ENCODE data around the gene GLB1L3. TPM values are rescaled to one million over a fixed set of nuclear protein-coding genes. Genes with fewer than 3 reads are reported as not detected.

GLB1L3 gene
- total RNA-seq, 1 experiment from 2014 or later: 0.17 TPM

DNA sequence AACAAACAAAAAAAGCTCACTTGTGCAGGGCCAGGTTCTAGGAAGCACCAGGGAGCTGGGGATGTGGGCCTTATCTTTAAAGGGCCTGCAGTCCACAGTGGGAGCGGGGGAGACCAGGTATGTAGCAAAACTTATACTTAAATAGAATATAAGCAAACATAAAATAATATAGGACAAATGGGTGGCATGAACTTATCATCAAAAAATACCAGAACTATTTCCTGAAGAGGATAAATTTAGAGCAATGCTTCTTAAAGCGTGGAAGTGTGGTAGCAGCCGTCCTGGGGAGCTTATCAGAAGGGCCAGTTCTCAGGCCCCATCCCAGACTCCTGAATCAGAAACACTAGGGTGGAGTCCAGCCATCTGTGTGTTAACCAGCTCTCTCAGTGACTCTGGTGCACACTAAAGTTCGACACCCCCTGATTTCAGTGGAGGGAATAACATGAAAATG, 42.4 kb upstream of the GLB1L3 start:
- ChIA-PET POLR2A (ENCODE audit: low non-redundant PET) (no interaction called here), CTCF (no interaction called here)
- intact Hi-C loops (cut with micrococcal nuclease; ENCODE audit: unreplicated experiment): no loop called here
- no peak for DNase-seq (ENCODE audit: low spot score)
- H3K36me3 ChIP-seq (ENCODE audit: insufficient read depth, low read length, poor library complexity, severe bottlenecking): no peaks in the 10 kb centered on the region
- no peaks in the 10 kb centered on the region for H3K4me1 ChIP-seq (ENCODE audit: insufficient read depth, low read length, poor library complexity, severe bottlenecking)
- no peaks in the 10 kb centered on the region for H3K9me3 ChIP-seq (ENCODE audit: low read depth, low read length, poor library complexity, severe bottlenecking)
- no peaks in the 10 kb centered on the region for H3K27me3 ChIP-seq (replicated peaks; ENCODE audit: insufficient read depth, low read depth, low read length, poor library complexity)
- TF ChIP-seq, protein P1, sequence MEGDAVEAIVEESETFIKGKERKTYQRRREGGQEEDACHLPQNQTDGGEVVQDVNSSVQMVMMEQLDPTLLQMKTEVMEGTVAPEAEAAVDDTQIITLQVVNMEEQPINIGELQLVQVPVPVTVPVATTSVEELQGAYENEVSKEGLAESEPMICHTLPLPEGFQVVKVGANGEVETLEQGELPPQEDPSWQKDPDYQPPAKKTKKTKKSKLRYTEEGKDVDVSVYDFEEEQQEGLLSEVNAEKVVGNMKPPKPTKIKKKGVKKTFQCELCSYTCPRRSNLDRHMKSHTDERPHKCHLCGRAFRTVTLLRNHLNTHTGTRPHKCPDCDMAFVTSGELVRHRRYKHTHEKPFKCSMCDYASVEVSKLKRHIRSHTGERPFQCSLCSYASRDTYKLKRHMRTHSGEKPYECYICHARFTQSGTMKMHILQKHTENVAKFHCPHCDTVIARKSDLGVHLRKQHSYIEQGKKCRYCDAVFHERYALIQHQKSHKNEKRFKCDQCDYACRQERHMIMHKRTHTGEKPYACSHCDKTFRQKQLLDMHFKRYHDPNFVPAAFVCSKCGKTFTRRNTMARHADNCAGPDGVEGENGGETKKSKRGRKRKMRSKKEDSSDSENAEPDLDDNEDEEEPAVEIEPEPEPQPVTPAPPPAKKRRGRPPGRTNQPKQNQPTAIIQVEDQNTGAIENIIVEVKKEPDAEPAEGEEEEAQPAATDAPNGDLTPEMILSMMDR (conservative IDR thresholded peaks at IDR 0.05; ENCODE audit: low read depth, low read length): no peak
- no peak for TF ChIP-seq EZH2 (IDR thresholded peaks at IDR 0.05; ENCODE audit: borderline replicate concordance, low read depth, low read length, poor library complexity, severe bottlenecking)
- BruUV-seq (replicated peaks): no TSS peak
- no peak overlapping the region for H3K27ac ChIP-seq (ENCODE audit: low read depth, low read length, poor library complexity, severe bottlenecking)
- no peak overlapping the region for H3K4me3 ChIP-seq (ENCODE audit: low read depth, low read length, poor library complexity, severe bottlenecking)

DNA sequence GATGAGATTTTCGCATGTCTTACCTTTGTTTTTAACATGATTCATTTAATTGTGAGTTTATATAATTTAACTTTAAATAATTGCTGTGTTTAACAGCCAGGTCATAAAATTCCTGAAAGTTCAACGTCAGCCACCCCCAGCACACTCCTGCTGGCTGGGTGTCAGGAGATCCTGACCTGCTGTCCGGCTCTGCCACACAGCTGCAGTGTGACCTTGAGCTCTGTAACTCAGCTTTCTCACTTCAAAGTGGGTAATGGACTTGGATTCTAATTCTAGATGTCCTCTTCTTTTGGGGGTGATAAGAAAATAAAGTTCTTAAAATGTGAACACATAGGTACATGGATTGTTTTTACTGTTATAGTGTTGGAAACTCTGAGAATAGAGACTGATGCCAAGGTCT, 40.8 kb upstream of the GLB1L3 start:
- ChIA-PET POLR2A (ENCODE audit: low non-redundant PET) (no interaction called here), CTCF (no interaction called here)
- Histone ChIP-seq H3K4me3 (ENCODE audit: low read depth, low read length, poor library complexity, severe bottlenecking) (no peak overlapping the region), H3K27ac (ENCODE audit: low read depth, low read length, poor library complexity, severe bottlenecking) (no peak overlapping the region), H3K27me3 (replicated peaks; ENCODE audit: insufficient read depth, low read depth, low read length, poor library complexity) (no peaks in the 10 kb centered on the region), H3K4me1 (ENCODE audit: insufficient read depth, low read length, poor library complexity, severe bottlenecking) (no peaks in the 10 kb centered on the region), H3K9me3 (ENCODE audit: low read depth, low read length, poor library complexity, severe bottlenecking) (no peaks in the 10 kb centered on the region), H3K36me3 (ENCODE audit: insufficient read depth, low read length, poor library complexity, severe bottlenecking) (peaks cover under 1% of the 10 kb centered on the region)
- BruUV-seq (replicated peaks): no TSS peak
- intact Hi-C loops (cut with micrococcal nuclease; ENCODE audit: unreplicated experiment): no loop called here
- TF ChIP-seq, protein P1 (conservative IDR thresholded peaks at IDR 0.05; ENCODE audit: low read depth, low read length): no peak
- TF ChIP-seq EZH2 (IDR thresholded peaks at IDR 0.05; ENCODE audit: borderline replicate concordance, low read depth, low read length, poor library complexity, severe bottlenecking): no peak
- DNase-seq (ENCODE audit: low spot score): no peak

DNA sequence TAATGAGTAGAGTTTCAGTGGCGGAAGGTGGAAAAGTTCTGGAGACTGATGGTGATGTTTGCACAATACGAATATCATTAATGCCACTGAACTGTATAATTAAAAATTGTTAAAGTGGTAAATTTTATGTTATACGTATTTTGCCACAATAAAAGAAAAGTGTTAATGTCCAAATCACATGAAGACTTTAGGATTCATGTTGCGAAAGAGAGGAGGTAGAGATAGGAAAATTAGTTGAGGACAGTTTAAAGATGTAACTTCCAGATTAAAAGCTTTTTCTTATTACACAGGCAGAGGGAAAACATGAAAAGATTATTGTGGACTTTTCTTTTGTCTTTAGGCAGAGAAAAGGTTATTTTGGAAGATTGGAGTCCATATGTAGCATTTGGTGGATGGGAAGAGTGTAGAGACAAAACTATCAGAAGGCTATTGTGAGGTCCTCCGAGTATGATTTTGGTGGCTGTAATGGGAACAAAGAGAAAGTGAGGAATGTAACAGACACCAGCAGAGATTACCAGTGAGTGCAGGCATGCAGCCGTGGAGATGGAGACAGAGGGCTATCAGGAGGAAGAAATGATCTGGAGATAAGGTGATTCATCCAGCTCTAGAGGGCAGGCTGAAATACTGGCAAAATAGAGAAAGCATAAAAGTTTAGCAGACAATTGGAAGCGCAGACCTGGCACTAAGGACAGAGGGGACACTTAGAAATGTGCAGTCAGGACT, 39.2 kb upstream of the GLB1L3 start:
- H3K4me3 ChIP-seq (ENCODE audit: low read depth, low read length, poor library complexity, severe bottlenecking): no peak overlapping the region
- H3K27ac ChIP-seq (ENCODE audit: low read depth, low read length, poor library complexity, severe bottlenecking): no peak overlapping the region
- POLR2A ChIA-PET (ENCODE audit: low non-redundant PET): no interaction called here
- CTCF ChIA-PET: no interaction called here
- peaks cover 12% of the 10 kb centered on the region for H3K36me3 ChIP-seq (ENCODE audit: insufficient read depth, low read length, poor library complexity, severe bottlenecking)
- no peak for DNase-seq (ENCODE audit: low spot score)
- no peaks in the 10 kb centered on the region for H3K27me3 ChIP-seq (replicated peaks; ENCODE audit: insufficient read depth, low read depth, low read length, poor library complexity)
- no peaks in the 10 kb centered on the region for H3K4me1 ChIP-seq (ENCODE audit: insufficient read depth, low read length, poor library complexity, severe bottlenecking)
- BruUV-seq (replicated peaks): no TSS peak
- TF ChIP-seq, protein P1 (conservative IDR thresholded peaks at IDR 0.05; ENCODE audit: low read depth, low read length): no peak
- TF ChIP-seq EZH2 (IDR thresholded peaks at IDR 0.05; ENCODE audit: borderline replicate concordance, low read depth, low read length, poor library complexity, severe bottlenecking): no peak
- no peaks in the 10 kb centered on the region for H3K9me3 ChIP-seq (ENCODE audit: low read depth, low read length, poor library complexity, severe bottlenecking)
- intact Hi-C loops (cut with micrococcal nuclease; ENCODE audit: unreplicated experiment): no loop called here
